GM19452 (cell line): ENCODE results near the gene IL5.
A peak's percentile ranks its signal among the peaks of the same experiment; 100 is the strongest.
"Not testable (repeated sequence)": the region's sequence is repeated elsewhere in the genome, so short reads cannot be mapped to it uniquely, and the experiment has no call there.

Source experiments
- ATAC-seq: cut with Tn5 transposase; IDR thresholded peaks from one replicate; pipeline ENCODE4 v1.9.1; 2021; ENCODE audit not compliant: unreplicated experiment

The IL5 gene

DNA sequence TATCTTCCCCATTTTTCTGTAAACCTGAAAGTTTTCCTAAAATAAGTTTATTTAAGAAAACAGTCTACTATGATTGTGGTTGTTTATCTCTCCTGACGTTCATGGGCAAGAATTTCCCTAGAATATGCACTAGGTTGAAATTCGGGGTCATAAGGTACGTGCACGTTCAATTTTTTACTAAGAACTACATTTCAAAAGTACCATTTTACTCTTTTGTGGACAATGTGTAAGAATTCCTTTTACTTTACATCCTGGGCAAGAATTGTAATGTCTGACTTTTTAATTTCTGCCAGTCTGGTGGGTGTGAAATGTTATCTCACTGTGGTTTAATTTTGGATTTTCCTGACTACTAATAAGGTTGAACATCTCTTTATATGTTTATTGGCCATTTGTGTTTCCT lies 12.4 kb downstream of the IL5 start:
- ATAC-seq = no peak

- ATAC-seq = no peak
These were observed 14.3 kb downstream of the IL5 start for GRCh38 chr5:132528866-132529634.

DNA sequence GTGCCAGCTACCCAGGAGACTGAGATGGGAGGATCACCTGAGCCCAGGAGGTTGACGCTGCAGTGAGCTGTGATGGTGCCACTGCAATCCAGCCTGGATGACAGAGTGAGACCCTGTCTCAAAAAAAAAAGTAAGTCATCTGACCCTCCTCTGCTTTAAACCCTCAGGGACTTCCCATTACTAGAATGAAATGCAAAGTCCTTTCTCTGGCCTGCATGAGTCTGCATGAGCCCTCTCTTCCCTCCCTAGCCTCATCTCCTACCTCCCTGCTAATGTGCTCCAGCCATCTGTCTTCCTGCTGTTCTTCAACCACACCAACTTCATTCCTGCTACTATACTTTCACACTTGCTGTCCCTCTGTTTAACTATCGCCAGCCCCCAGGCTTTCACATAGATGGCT lies 15.3 kb downstream of the IL5 start:
- ATAC-seq = no peak

GRCh38 chr5:132526974-132527564 lies 16.3 kb downstream of the IL5 start:
- ATAC-seq = no peak

DNA sequence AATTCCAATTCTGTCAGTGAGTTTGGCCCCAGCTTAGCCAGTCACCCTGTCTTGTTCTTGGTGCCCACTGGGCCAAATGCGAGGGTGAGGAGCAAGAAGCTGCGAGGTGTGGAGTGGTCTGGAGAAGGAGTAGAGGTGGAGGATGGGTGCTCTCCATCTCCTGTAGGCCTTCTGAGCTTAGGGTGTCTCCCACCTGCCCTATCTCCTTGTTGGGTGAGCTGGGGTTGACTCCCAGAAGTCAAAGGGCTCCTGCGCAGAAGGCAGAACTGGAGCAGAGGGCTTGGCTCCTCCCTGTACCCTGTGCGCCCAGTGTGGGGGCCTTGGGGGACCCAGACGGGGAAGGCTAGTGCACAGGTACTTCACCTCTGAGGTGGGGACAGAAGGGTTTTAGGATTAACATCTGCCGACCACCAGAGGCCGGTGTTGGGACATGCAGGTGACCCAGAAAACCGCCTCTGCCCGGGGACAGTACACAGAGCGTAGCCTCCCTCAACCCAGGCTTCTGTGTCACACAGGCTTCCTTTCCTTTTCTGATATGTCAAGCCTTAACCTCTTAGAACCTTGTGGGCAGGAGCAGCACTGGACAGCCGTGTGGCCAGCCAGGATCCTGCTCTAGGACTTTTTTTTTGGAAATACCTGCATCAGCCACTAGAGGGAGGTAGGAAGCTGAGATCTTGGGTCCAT lies 16.9 kb downstream of the IL5 start:
- ATAC-seq = no peak

GRCh38 chr5:132525299-132525724 lies 18.0 kb downstream of the IL5 start:
- ATAC-seq = peak; percentile 73

GRCh38 chr5:132524877-132525276 lies 18.4 kb downstream of the IL5 start:
- not testable (repeated sequence) for ATAC-seq

DNA sequence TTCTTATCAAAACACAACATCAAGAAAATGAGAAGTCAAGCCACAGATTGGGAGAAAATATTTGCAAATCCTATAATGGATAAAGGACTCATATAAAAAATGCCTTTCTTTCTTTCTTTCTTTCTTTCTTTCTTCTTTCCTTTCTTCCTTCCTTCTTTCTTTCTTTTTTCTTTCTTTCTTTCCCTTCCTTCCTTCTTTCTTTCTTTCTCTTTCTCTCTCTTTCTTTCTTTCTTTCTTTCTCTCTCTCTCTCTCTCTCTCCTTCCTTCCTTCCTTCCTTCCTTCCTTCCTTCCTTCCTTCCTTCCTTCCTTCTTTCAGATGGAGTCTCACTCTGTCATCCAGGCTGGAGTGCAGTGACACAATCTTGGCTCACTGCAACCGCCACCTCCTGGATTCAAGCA lies 21.3 kb downstream of the IL5 start:
- not testable (repeated sequence) for ATAC-seq

- ATAC-seq = not testable (repeated sequence)
These were observed 29.5 kb downstream of the IL5 start for GRCh38 chr5:132513618-132514336.

- ATAC-seq = no peak
These were observed 33.2 kb downstream of the IL5 start for GRCh38 chr5:132510076-132510475.

DNA sequence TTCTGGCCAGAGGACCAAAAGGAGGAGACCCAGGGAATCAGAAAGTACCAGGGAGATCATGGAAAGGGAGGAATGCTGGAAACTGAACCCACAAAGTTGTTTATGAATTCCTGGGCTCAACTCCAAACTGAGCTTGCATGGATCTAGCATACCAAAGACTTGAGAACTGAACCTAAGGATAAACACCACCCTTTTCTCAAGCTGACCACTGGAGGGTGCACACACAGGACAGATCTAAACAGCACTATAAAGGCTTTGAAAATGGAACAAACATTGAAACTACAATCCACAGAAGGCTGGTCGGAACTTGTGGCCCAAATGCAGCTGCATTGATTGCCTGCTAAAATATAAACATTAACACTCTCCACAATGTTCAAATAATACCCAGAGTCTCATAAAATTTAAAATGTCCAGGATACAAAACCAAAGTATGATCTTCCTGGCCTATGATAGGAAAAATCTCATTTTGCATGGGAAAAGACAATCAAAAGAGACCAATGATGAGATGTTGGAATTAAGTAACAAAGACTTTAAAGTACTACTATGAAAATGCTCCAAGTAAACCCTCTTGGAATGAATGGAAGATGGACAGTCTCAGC lies 37.1 kb downstream of the IL5 start:
- no peak for ATAC-seq

- no peak for ATAC-seq
These were observed 37.7 kb downstream of the IL5 start for GRCh38 chr5:132505641-132506040.

DNA sequence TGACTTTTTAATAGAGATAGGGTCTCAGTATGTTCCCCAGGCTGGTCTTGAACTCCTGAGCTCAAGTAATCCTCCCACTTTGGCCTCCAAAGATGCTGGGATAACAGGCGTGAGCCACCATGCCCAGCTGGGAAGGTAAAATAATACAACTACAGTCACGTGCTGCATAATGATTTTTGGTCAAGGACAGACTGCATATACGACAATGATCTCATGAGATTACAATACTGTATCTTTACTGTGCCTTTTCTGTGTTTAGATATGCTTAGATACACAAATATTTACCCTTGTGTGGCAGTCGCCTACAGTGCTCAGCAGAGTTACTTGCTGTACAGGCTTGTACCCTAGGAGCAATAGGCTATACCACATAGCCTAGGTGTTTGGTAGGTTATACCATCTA lies 38.6 kb downstream of the IL5 start:
- ATAC-seq = no peak

DNA sequence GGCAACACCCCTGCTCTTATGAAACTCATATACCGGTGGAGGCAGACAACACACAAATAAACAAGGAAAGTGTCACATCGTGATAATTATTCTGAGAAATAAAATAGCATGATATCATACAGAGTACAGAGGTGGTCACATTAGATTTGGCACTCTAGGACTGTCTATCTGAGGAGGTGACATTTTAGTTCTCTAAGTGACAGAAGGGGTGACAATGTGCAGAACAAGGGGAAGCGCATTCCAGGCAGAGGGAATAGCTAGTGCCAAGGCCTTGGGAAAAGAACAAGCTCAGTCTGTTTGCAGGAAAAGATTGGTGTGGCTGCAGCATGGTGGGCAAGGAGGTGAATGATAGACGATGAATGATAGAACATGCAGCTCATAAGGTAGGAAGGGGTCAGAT lies 40.1 kb downstream of the IL5 start:
- ATAC-seq = no peak

GRCh38 chr5:132501961-132502931 lies 41.1 kb downstream of the IL5 start:
- no peak for ATAC-seq

- ATAC-seq = no peak
These were observed 41.7 kb downstream of the IL5 start for GRCh38 chr5:132501629-132501956.

DNA sequence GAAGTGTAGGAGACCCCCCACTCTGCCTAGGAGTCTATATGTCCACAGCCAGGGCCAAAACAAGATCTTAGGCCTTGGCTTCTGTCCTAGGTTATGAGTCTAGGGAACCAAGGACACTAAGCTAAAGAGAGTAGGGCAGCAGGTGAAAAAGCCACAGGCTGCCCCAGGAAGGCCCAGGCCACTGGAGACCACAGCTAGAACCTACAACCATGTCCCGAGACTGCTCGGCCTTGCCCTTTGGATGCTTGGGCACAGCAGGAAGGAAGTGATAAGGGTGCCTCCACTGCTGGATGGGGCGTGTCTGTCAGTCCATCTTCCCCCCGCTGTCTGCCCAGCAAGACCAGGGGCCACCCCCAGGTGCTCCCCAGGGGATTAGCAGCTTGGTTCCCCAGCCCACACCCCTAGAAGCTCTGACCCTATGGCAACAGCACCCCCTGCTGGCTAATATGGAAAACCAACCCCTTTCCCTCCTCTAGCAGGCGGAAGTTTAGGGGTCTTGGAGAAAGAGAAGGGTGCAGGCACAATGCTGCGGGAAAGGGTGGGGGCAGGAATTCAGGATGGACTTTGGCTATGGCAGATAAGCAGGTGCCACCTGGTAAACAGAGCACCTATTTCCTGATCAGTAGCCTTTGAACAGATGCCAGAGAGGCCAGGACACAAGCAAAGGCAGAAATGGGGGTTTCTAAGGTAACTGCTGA lies 42.2 kb downstream of the IL5 start:
- ATAC-seq = peak; percentile 31

DNA sequence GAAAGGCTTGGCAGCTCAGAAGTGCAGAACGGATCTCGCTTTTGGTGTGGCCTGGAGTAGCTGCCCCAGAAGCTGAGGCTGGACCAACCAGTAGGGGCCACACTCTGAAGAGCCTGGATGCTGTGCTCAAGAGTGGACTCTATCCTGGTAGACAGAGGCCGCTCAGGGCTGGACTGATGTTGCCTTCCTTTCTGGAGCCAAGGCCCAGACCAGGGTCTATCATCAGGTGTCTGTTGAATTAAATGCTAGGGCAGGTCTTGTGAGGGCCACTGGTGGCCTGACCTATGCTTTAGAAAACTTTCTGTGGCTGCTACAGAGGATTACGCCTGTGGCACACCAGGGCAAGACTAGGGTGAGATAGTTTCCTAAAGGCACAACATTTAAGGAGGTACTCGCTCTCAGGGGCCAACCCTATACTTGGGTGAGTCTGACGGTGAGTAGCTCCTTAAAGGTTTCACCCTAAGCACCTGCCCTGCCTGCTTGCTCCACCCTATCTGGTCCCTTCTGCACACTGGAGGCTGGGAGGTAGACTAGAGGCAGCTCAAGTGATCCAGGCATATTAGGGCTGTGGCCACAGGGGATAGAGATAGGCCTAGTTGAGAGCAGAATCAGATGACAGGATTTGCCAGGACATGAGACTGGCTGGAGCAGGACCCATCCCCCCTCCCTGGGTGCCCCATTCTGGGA lies 42.9 kb downstream of the IL5 start:
- no peak for ATAC-seq
